CD4-positive, alpha-beta T cell (primary cell): ENCODE data around the gene ADGRL3. TPM values are rescaled to one million over a fixed set of nuclear protein-coding genes. Genes with fewer than 3 reads are reported as not detected.

Source experiments
- ATAC-seq: fragments of 200-7000 bp; cut with Tn5 transposase; one replicate; pipeline ENCODE4 v1.10.0; 2022; ENCODE audit warnings: mild to moderate bottlenecking; ENCODE audit not compliant: poor library complexity
- CTCF ChIA-PET: fragments of 350-600 bp; sonication (Branson Sonifier 250); formaldehyde crosslinking; loops from one replicate; lab custom pipeline; 2021; ENCODE audit warnings: antibody characterized with exemption, inconsistent platforms; lab: Charles Lee
- POLR2A ChIA-PET: fragments of 350-600 bp; sonication (Branson Sonifier 250); formaldehyde crosslinking; loops from one replicate; lab custom pipeline; 2021; ENCODE audit warnings: antibody characterized with exemption, inconsistent platforms; lab: Charles Lee
- DNase-seq, 14 experiments: peaks; one replicate each; pipeline ENCODE4 v3.0.0-alpha.2; 2013 to 2020; ENCODE audit warnings: mixed read lengths in 2 of 14
- H3K27ac ChIP-seq, 2 donors: one replicate each; pipeline versions ENCODE4 v1.5.1 to v1.7.0; 2013; ENCODE audit warnings: low read length in 2 of 2, low read depth in 1 of 2, mild to moderate bottlenecking in 1 of 2
- H3K27me3 ChIP-seq, 2 experiments: 1 replicate in 1 of 2; 2 replicates in 1 of 2; pipeline versions ENCODE4 v1.6.1 to v1.7.0; 2013; ENCODE audit warnings: low read length in 2 of 2, control low read depth in 1 of 2, mild to moderate bottlenecking in 1 of 2, moderate library complexity in 1 of 2; ENCODE audit not compliant: insufficient read depth in 2 of 2, control insufficient read depth in 1 of 2
- H3K36me3 ChIP-seq: one replicate; pipeline ENCODE4 v1.6.1; 2013; ENCODE audit warnings: low read length, control low read depth; ENCODE audit not compliant: insufficient read depth
- H3K4me1 ChIP-seq: one replicate; pipeline ENCODE4 v1.6.1; 2013; ENCODE audit warnings: low read length, control low read depth; ENCODE audit not compliant: insufficient read depth
- H3K4me3 ChIP-seq: one replicate; pipeline ENCODE4 v1.5.1; 2013; ENCODE audit warnings: mild to moderate bottlenecking, low read length, moderate library complexity
- H3K9me3 ChIP-seq, 2 experiments: 1 replicate in 1 of 2; 2 replicates in 1 of 2; pipeline versions ENCODE4 v1.6.1 to v1.7.0; 2013; ENCODE audit warnings: low read length in 2 of 2, mild to moderate bottlenecking in 2 of 2, control low read depth in 1 of 2, moderate library complexity in 1 of 2; ENCODE audit not compliant: control insufficient read depth in 1 of 2, insufficient read depth in 1 of 2
- H3K27ac Mint-ChIP-seq: one replicate; pipeline ENCODE4 v1.8.0; 2020; ENCODE audit warnings: mixed read lengths
- H3K27me3 Mint-ChIP-seq: one replicate; pipeline ENCODE4 v1.8.0; 2021; ENCODE audit warnings: mixed read lengths
- H3K36me3 Mint-ChIP-seq: one replicate; pipeline ENCODE4 v1.8.0; 2021; ENCODE audit warnings: low read depth, mixed read lengths
- H3K4me1 Mint-ChIP-seq: one replicate; pipeline ENCODE4 v1.8.0; 2021; ENCODE audit warnings: low read depth, mixed read lengths
- H3K4me3 Mint-ChIP-seq: one replicate; pipeline ENCODE4 v1.8.0; 2020; ENCODE audit warnings: mild to moderate bottlenecking, mixed read lengths
- H3K9me3 Mint-ChIP-seq: one replicate; pipeline ENCODE4 v1.8.0; 2020; ENCODE audit warnings: mixed read lengths
- intact Hi-C, 2 experiments: fragments of 100-400 bp; cut with DNase I in 1 of 2; cut with micrococcal nuclease in 1 of 2; formaldehyde crosslinking; loops; one replicate each; pipeline versions ENCODE4 v1.15.1 to v1.9.0; 2023 to 2025; cut with DNase I, micrococcal nuclease
- total RNA-seq, 174 experiments: library from RNA in 2 of 174; stranded (reverse) in 2 of 174; gene quantifications; one replicate each; pipeline ENCODE4 v1.2.3 and lab custom pipeline; 2021 to 2026
- TF ChIP-seq, protein P1 (sequence below): fragments of 200-600 bp; IDR thresholded peaks from one replicate; pipeline ENCODE4 v1.8.0; 2022; ENCODE audit warnings: antibody characterized with exemption, mild to moderate bottlenecking

The ADGRL3 gene
- total RNA-seq, 2 experiments from 2014 or later, result not detected

DNA sequence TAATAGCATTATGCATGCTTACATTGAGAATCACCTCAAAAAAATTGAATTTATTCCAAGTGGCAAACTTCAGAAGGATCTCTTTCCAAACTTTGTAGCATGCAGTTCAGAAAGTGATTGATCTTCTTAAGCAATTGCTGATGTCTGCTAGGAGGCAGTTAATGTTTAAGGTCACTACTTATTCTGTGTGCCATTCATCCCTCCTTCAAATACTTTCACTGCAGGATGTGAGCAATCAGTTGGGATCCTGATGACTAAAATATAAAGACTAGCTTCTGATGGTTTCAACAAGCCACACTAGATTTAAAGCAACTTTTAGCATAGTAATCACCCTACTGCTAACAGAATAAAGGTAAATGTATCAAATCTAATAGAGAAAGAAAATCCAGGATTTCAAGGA lies 414.1 kb downstream of the ADGRL3 start:
- Histone ChIP-seq H3K9me3 (peaks cover 0 to 3% of the 10 kb centered on the region in 2 experiments), H3K27ac (no peak overlapping the region), H3K4me1 (no peaks in the 10 kb centered on the region), H3K36me3 (no peaks in the 10 kb centered on the region), H3K4me3 (no peak overlapping the region), H3K27me3 (no peaks in the 10 kb centered on the region)
- H3K36me3 Mint-ChIP-seq, result no peaks in the 10 kb centered on the region
- H3K27me3 Mint-ChIP-seq, result no peaks in the 10 kb centered on the region
- no peak overlapping the region for H3K4me3 Mint-ChIP-seq
- H3K4me1 Mint-ChIP-seq, result no peaks in the 10 kb centered on the region
- no peak for DNase-seq
- H3K9me3 Mint-ChIP-seq, result peaks cover 12% of the 10 kb centered on the region
- TF ChIP-seq, protein P1, sequence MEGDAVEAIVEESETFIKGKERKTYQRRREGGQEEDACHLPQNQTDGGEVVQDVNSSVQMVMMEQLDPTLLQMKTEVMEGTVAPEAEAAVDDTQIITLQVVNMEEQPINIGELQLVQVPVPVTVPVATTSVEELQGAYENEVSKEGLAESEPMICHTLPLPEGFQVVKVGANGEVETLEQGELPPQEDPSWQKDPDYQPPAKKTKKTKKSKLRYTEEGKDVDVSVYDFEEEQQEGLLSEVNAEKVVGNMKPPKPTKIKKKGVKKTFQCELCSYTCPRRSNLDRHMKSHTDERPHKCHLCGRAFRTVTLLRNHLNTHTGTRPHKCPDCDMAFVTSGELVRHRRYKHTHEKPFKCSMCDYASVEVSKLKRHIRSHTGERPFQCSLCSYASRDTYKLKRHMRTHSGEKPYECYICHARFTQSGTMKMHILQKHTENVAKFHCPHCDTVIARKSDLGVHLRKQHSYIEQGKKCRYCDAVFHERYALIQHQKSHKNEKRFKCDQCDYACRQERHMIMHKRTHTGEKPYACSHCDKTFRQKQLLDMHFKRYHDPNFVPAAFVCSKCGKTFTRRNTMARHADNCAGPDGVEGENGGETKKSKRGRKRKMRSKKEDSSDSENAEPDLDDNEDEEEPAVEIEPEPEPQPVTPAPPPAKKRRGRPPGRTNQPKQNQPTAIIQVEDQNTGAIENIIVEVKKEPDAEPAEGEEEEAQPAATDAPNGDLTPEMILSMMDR, result no peak
- intact Hi-C loops, result no loop called here
- CTCF ChIA-PET, result no interaction called here
- no peak overlapping the region for H3K27ac Mint-ChIP-seq
- POLR2A ChIA-PET, result no interaction called here
- ATAC-seq, result no peak

- H3K27ac ChIP-seq, result no peak overlapping the region
- DNase-seq (no peak), ATAC-seq (no peak)
- POLR2A ChIA-PET, result no interaction called here
- no peaks in the 10 kb centered on the region for H3K4me1 Mint-ChIP-seq
- no peaks in the 10 kb centered on the region for H3K36me3 Mint-ChIP-seq
- intact Hi-C loops, result no loop called here
- H3K4me3 Mint-ChIP-seq, result no peak overlapping the region
- peaks cover 0 to 3% of the 10 kb centered on the region in 2 experiments for H3K9me3 ChIP-seq
- TF ChIP-seq, protein P1, result no peak
- no peaks in the 10 kb centered on the region for H3K27me3 ChIP-seq
- H3K9me3 Mint-ChIP-seq, result peaks cover 9% of the 10 kb centered on the region
- H3K27me3 Mint-ChIP-seq, result no peaks in the 10 kb centered on the region
- no peaks in the 10 kb centered on the region for H3K36me3 ChIP-seq
- H3K4me1 ChIP-seq, result no peaks in the 10 kb centered on the region
- CTCF ChIA-PET, result no interaction called here
- no peak overlapping the region for H3K4me3 ChIP-seq
- no peak overlapping the region for H3K27ac Mint-ChIP-seq
These were observed 419.4 kb downstream of the ADGRL3 start for GRCh38 chr4:61619528-61619927.

GRCh38 chr4:61628282-61628681 lies 428.2 kb downstream of the ADGRL3 start:
- H3K27ac ChIP-seq, result no peak overlapping the region
- ChIA-PET CTCF (no interaction called here), POLR2A (no interaction called here)
- ATAC-seq (no peak), DNase-seq (no peak)
- Mint-ChIP-seq H3K9me3 (peaks cover 12% of the 10 kb centered on the region), H3K4me1 (no peaks in the 10 kb centered on the region), H3K27me3 (no peaks in the 10 kb centered on the region), H3K27ac (no peak overlapping the region), H3K36me3 (no peaks in the 10 kb centered on the region), H3K4me3 (no peak overlapping the region)
- H3K27me3 ChIP-seq, result no peaks in the 10 kb centered on the region
- H3K36me3 ChIP-seq, result no peaks in the 10 kb centered on the region
- intact Hi-C loops, result no loop called here
- no peaks in the 10 kb centered on the region for H3K4me1 ChIP-seq
- TF ChIP-seq, protein P1, result no peak
- H3K9me3 ChIP-seq, result no peaks in the 10 kb centered on the region
- H3K4me3 ChIP-seq, result no peak overlapping the region
